HL-60 (cell line): ENCODE data around the gene DNTTIP2.

ENCODE experiments used
- POLR2AphosphoS5 ChIP-seq: IDR thresholded peaks from 2 replicates; pipeline ENCODE4 v1.6.1; 2012; ENCODE audit warnings: low read depth
- TF ChIP-seq, protein P1 (sequence below): IDR thresholded peaks from one replicate; pipeline ENCODE4 v1.5.1; 2011; ENCODE audit warnings: low read length, control low read depth, inconsistent platforms; ENCODE audit not compliant: insufficient read depth

GRCh38 chr1:93851327-93851712 is 27.7 kb downstream of the DNTTIP2 start:
- no peak for TF ChIP-seq POLR2AphosphoS5
- TF ChIP-seq, protein P1, sequence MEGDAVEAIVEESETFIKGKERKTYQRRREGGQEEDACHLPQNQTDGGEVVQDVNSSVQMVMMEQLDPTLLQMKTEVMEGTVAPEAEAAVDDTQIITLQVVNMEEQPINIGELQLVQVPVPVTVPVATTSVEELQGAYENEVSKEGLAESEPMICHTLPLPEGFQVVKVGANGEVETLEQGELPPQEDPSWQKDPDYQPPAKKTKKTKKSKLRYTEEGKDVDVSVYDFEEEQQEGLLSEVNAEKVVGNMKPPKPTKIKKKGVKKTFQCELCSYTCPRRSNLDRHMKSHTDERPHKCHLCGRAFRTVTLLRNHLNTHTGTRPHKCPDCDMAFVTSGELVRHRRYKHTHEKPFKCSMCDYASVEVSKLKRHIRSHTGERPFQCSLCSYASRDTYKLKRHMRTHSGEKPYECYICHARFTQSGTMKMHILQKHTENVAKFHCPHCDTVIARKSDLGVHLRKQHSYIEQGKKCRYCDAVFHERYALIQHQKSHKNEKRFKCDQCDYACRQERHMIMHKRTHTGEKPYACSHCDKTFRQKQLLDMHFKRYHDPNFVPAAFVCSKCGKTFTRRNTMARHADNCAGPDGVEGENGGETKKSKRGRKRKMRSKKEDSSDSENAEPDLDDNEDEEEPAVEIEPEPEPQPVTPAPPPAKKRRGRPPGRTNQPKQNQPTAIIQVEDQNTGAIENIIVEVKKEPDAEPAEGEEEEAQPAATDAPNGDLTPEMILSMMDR = no peak
